T47D (cell line): ENCODE measurements around the gene STX3.
A peak's percentile ranks its signal among the peaks of the same experiment; 100 is the strongest.

Experiments
- DNase-seq, 2 experiments: peaks; one replicate each; pipeline versions ENCODE4 v3.0.0 to v3.0.0-alpha.2; 2011 to 2012; ENCODE audit warnings: low read depth in 1 of 2, low spot score in 1 of 2
- JUND ChIP-seq: IDR thresholded peaks from 2 replicates; pipeline ENCODE4 v1.6.1; 2012; ENCODE audit warnings: low read depth
- in situ Hi-C: cut with HindIII; loops from 2 replicates; pipeline ENCODE4 v1.10.0; 2016; ENCODE audit warnings: low sequenced_read_pairs, low pct_unique_long_range_greater_than_20kb

The STX3 gene

DNA sequence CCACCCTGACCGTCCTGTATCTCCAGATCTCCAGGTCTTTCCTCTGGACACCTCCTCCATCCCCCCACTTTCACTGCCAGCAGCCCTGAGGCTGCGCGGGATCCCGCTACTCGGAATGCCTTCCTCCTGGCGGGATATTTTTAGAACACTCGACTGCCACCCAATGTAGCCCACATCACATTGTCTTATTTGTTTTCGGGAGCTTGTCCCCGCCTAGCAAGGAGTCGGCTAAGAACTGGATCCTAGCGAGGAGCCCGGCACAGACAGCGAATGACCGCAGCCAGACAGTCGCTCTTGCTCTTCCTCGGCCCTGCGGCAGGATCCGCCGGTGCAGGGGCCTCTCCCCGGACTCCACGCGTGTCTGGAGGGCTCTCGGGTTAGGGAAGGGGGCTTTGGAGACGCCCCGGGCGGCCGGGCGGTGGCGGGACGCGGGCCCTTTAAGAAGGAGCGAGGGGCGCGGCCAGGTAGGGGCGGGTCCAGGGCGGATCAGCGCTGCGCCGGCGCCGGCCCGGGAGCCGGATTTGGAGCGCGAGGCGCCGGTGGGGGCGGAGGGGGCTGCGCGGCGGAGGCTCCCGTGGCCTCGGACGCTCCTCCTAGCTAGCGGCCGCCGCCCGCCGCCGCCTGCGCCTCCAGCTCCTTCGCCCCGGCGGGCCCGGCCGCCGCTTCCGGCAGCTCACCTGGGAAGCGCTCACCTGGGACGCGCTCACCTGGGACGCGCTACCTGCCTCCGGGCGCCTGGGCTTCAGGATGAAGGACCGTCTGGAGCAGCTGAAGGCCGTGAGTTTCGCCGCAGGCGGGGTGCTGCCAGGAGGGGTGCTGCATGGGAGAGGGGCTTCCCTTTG, at the start of gene STX3:
Gene STX3 (plus strand): TSS at position 518 of the 842 bp plus-strand sequence. CDS start 230 bp downstream, at position 748.
- in situ Hi-C loops, result no loop called here
- no peak for TF ChIP-seq JUND
- DNase-seq, result peak; percentile 93

DNA sequence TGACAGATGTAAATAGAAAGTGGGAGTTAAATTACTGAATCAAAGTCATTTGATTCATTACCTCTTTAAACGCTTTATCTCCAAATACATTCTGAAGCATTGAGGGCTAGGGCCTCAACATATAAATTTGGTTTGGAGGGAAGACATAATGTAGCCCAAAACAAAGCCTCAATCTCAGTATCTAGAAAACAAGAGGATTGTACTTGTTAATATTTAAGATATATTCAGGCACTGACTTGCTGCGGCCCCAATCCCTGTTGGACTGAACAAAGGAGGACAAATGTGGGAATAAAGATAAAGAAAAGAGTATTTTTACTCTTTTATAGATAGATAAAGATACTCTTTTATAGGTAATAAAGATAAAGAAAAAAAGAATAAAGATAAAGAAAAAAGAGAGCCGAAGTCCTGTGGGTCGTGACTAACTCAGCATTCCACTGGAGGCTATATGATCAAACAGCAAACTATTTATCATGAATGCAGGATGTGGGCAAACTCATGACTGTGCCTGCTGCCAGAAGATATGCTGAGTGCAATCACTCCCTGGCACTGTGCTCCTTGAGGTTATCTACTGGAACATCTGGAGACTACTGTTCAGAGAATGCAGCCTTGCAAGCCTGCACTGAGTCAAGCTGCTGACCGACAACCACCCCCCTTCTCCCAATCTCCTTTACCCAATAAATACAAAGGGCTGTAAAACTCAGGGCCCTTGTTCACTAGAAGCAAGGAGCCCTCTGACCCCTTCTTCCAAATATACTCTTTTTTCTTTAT, 48.5 kb upstream of the STX3 start:
- in situ Hi-C loops, result no loop called here
- no peak for DNase-seq
- no peak for TF ChIP-seq JUND

DNA sequence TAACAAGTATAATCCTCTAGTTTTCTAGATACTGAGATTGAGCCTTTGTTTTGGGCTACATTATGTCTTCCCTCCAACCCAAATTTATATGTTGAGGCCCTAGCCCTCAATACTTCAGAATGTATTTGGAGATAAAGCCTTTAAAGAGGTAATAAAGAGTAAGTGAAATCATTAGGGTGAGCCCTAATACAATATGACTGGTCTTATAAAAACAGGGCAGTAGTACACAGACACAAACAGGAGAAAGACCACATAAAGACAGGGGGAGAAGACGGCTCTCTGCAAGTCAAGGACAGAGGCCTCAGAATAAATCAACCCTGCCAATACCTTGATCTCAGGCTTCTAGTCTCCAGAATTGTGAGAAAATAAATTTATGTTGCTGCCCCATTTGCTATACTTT, 47.8 kb upstream of the STX3 start:
- DNase-seq, result no peak
- in situ Hi-C loops, result no loop called here
- TF ChIP-seq JUND, result no peak

DNA sequence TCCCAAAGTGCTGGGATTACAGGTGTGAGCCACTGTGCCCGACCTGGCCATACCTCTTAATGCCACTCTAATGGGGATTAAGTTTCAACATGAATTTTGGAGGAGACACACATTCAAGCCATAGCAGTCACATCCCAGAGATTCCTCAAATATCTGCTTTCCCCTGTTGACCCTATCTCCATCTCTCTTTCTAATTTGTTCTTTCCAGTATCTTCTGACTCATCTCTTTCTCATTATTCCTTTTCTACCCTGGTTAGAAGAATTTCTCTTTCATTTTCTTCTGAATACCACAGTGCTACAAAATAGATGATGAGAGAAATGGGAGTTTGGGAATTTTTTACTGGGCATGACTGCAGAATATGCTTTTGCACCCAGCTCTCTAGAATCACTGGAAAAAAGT, 46.6 kb upstream of the STX3 start:
- in situ Hi-C loops, result no loop called here
- TF ChIP-seq JUND, result no peak
- DNase-seq, result no peak

DNA sequence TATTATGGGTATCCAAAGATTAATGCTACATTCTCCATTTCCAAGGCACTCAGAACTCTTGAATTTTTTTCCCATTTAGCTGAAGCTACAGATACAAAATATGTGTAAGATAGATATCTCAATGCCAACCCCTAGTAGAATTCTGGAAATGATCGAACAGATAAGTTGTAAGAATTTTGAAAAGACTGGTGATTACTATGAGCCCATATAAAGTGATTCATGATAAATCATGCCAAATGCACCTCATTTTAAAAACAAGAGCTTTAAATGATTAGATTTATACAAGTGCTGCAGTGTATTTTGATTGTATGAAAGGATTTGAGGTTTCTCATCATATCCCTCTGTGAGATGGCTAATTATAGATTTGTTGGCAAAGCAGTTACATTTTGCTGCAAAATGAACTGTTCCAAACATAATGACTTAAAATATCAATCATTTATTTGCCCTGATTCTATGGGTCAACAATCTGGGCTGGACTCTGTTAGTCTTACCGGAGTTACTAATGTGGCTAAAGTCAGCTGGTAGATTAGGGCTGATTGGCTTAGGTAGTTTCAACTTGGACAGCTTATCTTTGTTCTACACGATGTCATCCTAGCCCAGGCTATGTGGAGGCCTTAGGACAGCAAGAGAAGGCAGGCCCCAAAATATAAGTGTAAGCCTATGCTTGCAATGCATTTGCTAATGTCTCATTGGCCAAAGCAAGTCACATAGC, 44.9 kb upstream of the STX3 start:
- no peak for TF ChIP-seq JUND
- no peak for DNase-seq
- in situ Hi-C loops, result no loop called here

DNA sequence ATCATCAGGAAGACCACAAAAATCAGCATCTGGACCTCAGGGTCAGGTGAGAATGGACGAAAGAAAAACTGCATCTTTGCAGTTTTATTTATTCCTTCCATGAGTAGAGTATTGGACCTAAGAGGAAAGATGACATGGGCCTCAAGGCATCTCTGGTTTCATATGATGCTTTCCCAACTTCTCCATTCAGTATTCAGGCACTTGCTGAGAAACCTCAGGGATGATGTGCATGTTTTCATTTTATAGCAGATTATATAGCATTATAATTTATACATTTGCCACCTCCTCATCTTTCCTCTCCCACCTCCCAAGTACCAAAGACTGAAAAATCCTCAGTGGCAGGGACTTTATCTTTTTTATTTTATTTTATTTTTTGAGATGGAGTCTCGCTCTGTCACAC, 41.4 kb upstream of the STX3 start, which contains the start of gene OR10V1:
Gene OR10V1 (minus strand): TSS at position 101 of the 400 bp plus-strand sequence. CDS start 0 bp downstream, at position 101.
- DNase-seq, result no peak
- no peak for TF ChIP-seq JUND
- in situ Hi-C loops, result no loop called here

DNA sequence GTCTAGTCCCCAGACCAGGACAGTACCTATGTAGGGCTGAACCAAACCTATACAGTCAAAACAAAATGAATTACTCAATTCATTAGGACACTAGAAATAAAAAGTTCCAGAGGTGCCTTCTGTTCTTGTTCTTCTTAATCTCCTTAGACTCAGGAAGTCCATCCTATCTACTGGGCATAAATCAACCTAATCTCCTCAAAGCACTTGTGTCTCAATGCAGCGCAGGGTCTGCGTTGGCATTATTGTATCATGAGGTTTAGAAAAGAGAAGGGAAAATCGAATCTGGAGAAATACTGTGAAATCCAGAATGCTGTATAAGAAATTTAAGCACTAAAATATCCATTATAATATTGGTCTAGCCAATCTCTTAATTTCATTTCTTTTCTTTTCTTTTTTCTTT, 39.1 kb upstream of the STX3 start:
- no peak for TF ChIP-seq JUND
- in situ Hi-C loops, result no loop called here
- no peak for DNase-seq

DNA sequence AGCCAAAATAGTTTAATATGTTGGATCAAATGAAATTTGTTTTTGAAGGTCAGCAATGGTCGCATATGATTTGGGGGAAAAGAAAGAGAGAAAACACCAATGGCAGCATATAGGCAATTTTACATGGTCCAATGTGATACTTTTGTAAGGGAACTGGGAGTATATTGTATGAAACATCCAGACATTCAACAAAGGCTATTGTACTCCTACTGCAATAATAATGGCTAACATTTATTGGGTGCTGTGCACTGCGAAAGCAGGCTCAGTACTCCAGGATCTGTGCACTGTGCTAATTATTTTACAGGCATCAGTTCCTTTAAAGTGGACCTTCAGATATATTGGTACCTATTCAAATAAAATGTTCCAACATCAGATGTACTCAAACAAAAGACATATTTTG, 35.6 kb upstream of the STX3 start:
- no peak for TF ChIP-seq JUND
- in situ Hi-C loops, result no loop called here
- no peak for DNase-seq

DNA sequence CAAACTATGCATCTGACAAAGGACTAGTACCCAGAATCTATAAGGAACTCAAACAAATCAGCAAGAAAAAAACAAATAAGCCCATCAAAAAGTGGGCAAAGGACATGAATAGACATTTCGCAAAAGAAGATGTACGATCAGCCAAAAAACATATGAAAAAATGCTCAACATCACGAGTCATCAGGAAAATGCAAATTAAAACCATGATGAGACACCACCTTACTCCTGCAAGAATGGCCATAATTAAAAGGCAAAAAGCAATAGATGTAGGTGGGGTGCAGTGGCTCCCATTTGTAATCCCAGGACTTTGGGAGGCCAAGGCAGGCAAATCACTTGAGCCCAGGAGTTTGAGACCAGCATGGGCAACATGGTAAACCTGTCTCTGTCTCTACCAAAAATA, 31.1 kb upstream of the STX3 start:
- in situ Hi-C loops, result no loop called here
- no peak for DNase-seq
- no peak for TF ChIP-seq JUND

DNA sequence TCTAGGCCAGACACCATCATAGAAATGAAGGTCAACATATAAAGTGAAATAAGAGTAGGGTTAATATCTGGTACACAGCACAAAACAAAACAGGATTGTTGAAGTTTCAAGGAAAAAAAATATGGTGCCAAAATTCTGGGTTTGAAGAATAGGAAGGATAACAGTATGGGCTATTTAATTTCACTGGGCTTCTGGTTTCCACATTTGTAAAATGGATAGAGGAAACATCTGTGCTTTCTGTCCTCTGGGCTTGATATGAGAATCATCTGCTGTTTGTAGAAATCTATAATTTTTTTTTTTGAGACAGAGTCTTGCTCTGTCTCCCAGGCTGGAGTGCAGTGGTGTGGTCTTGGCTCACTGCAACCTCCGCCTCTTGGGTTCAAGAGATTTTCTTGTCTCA, 27.8 kb upstream of the STX3 start:
- in situ Hi-C loops, result no loop called here
- no peak for TF ChIP-seq JUND
- no peak for DNase-seq

DNA sequence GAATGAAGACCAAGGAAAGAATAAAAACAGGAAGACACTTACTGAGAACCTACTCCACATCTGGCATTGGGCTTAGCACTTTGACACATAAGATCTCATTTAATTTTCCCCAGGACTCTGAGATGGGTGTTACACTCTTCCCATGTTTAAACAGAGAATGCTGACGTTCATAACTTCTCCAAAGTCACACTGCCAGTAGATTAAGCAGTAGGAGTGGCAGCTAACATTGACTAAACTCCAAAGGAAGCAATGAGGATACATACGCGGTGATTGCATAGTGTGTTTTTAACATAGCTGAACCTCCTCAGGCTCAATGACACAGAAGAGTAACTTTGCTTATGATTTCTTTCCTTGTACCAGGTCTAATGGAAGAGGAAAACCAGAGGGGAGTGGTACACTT, 27.0 kb upstream of the STX3 start:
- TF ChIP-seq JUND, result no peak
- in situ Hi-C loops, result no loop called here
- DNase-seq, result no peak

DNA sequence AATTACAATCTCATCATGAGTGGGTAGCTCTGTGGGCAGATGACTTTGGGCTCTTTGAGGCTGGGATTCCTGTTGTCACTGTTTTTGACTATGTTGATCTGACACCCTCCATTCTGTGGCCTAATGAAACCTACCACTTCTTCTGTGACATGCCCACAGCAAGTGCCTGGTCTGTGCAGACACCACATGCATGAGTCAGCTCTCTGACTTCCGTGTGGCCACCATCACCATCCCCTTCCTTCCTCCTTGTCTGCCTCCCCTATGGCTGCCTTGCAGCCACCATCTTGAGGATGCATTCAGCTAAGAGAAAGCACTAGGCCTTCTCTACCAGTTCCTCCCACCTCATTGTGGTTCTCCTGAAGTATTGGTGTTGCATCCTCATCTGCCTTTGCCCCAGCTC, 26.3 kb upstream of the STX3 start:
- no peak for DNase-seq
- TF ChIP-seq JUND, result no peak
- in situ Hi-C loops, result no loop called here

DNA sequence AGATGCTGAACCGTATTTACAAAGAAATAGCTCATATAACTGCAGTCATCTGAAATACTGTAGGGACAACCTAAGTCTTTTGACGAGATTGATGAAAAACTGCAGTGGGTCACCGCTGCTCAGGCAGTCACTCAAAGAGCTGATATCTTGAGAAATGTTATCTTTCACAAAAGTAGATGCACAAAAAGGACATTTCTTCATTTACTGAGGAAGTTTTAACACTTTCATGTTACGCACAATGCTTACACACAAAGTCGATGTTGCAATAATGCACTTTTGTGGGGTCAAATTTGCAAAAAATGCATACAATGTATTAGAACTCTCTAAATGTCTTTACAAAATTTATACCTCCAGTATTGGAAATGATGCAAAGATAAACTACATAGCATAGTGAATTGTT, 25.3 kb upstream of the STX3 start:
- no peak for TF ChIP-seq JUND
- in situ Hi-C loops, result no loop called here
- DNase-seq, result no peak
